Measurements from ENCODE around the gene CLEC5A.
"Not testable (repeated sequence)": the region's sequence is repeated elsewhere in the genome, so short reads cannot be mapped to it uniquely, and the experiment has no call there.

The CLEC5A gene

GRCh38 chr7:141946796-141947195 lies at the start of gene CLEC5A:
Gene CLEC5A, minus strand, starts transcription at chr7:141946974. Its CDS starts 682 bp downstream, at chr7:141946292.
- DNase-seq = no peak

- DNase-seq = no peak
These were observed 46.6 kb upstream of the CLEC5A start for GRCh38 chr7:141993354-141993753.

GRCh38 chr7:141992688-141993087 lies 45.9 kb upstream of the CLEC5A start:
- DNase-seq = no peak

- no peak for DNase-seq
These were observed 45.4 kb upstream of the CLEC5A start for GRCh38 chr7:141992156-141992555.

- DNase-seq = no peak
These were observed 44.4 kb upstream of the CLEC5A start for GRCh38 chr7:141991140-141991539.

- DNase-seq = no peak
These were observed 43.4 kb upstream of the CLEC5A start for GRCh38 chr7:141990011-141990725.

- not testable (repeated sequence) for DNase-seq
These were observed 41.0 kb upstream of the CLEC5A start for GRCh38 chr7:141987803-141988202.

- DNase-seq = no peak
These were observed 40.1 kb upstream of the CLEC5A start for GRCh38 chr7:141986923-141987322.

GRCh38 chr7:141985926-141986325 lies 39.2 kb upstream of the CLEC5A start:
- DNase-seq = not testable (repeated sequence)

- no peak for DNase-seq
These were observed 32.8 kb upstream of the CLEC5A start for GRCh38 chr7:141979568-141979967.

GRCh38 chr7:141978351-141978750 lies 31.6 kb upstream of the CLEC5A start:
- DNase-seq = no peak

- DNase-seq = no peak
These were observed 29.9 kb upstream of the CLEC5A start for GRCh38 chr7:141976524-141977245.

GRCh38 chr7:141975806-141976523 lies 29.2 kb upstream of the CLEC5A start:
- peak; percentile 56 for DNase-seq

- no peak for DNase-seq
These were observed 28.1 kb upstream of the CLEC5A start for GRCh38 chr7:141974831-141975230.

GRCh38 chr7:141973673-141974072 lies 26.9 kb upstream of the CLEC5A start, which contains the start of gene TAS2R38:
Gene TAS2R38, minus strand, starts transcription at chr7:141973773. Its CDS starts 84 bp downstream, at chr7:141973689.
- DNase-seq = no peak

GRCh38 chr7:141960687-141961422 lies 14.1 kb upstream of the CLEC5A start:
- no peak for DNase-seq

- DNase-seq = no peak
These were observed 9.3 kb upstream of the CLEC5A start for GRCh38 chr7:141956084-141956483.

GRCh38 chr7:141954334-141954733 lies 7.6 kb upstream of the CLEC5A start:
- DNase-seq = no peak

- no peak for DNase-seq
These were observed 5.7 kb upstream of the CLEC5A start for GRCh38 chr7:141952461-141952860.

GRCh38 chr7:141950806-141951205 lies 4.0 kb upstream of the CLEC5A start:
- DNase-seq = no peak

- no peak for DNase-seq
These were observed 3.1 kb upstream of the CLEC5A start for GRCh38 chr7:141949911-141950310.

- DNase-seq = no peak
These were observed 2.7 kb upstream of the CLEC5A start for GRCh38 chr7:141949451-141949850.

- DNase-seq = no peak
These were observed 2.2 kb upstream of the CLEC5A start for GRCh38 chr7:141949021-141949420.
